Fibroblast of skin of right biceps (primary cell): ENCODE data around the gene UBE2H.
"Not testable (repeated sequence)": the region's sequence is repeated elsewhere in the genome, so short reads cannot be mapped to it uniquely, and the experiment has no call there.

Experiments used
- DNase-seq: peaks from one replicate; pipeline ENCODE4 v3.0.0-alpha.2; 2013

Gene UBE2H

GRCh38 chr7:129841465-129841864, 111.3 kb downstream of the UBE2H start:
- DNase-seq = no peak

- DNase-seq = peak; percentile 29
Observed at GRCh38 chr7:129840757-129841156, 112.0 kb downstream of the UBE2H start.

- DNase-seq = no peak
Observed at GRCh38 chr7:129836983-129837382, 115.8 kb downstream of the UBE2H start.

GRCh38 chr7:129835569-129835968, 117.2 kb downstream of the UBE2H start:
- no peak for DNase-seq

GRCh38 chr7:129833353-129833752, 119.4 kb downstream of the UBE2H start:
- not testable (repeated sequence) for DNase-seq

- DNase-seq = no peak
Observed at GRCh38 chr7:129832701-129833227, 120.0 kb downstream of the UBE2H start.

- DNase-seq = no peak
Observed at GRCh38 chr7:129832282-129832681, 120.5 kb downstream of the UBE2H start.

GRCh38 chr7:129831424-129832058, 121.2 kb downstream of the UBE2H start:
- DNase-seq = peak; percentile 95

GRCh38 chr7:129830949-129831348, 121.8 kb downstream of the UBE2H start:
- no peak for DNase-seq

- DNase-seq = peak; percentile 81
Observed at GRCh38 chr7:129829737-129830631, 122.8 kb downstream of the UBE2H start.

- DNase-seq = peak; percentile 22
Observed at GRCh38 chr7:129828989-129829736, 123.6 kb downstream of the UBE2H start.

GRCh38 chr7:129828078-129828762, 124.5 kb downstream of the UBE2H start:
- DNase-seq = no peak

GRCh38 chr7:129827467-129827990, 125.2 kb downstream of the UBE2H start:
- no peak for DNase-seq

GRCh38 chr7:129826895-129827294, 125.9 kb downstream of the UBE2H start:
- DNase-seq = not testable (repeated sequence)

- peak; percentile 69 for DNase-seq
Observed at GRCh38 chr7:129825209-129825970, 127.4 kb downstream of the UBE2H start.

GRCh38 chr7:129824291-129825208, 128.2 kb downstream of the UBE2H start:
- DNase-seq = peak; percentile 43

- not testable (repeated sequence) for DNase-seq
Observed at GRCh38 chr7:129823143-129823542, 129.6 kb downstream of the UBE2H start.

- DNase-seq = no peak
Observed at GRCh38 chr7:129821476-129821875, 131.3 kb downstream of the UBE2H start.

GRCh38 chr7:129816742-129817141, 136.0 kb downstream of the UBE2H start:
- no peak for DNase-seq

GRCh38 chr7:129807863-129808262, 144.9 kb downstream of the UBE2H start:
- DNase-seq = no peak
